ENCODE data around the gene SPO11.

Gene SPO11

DNA sequence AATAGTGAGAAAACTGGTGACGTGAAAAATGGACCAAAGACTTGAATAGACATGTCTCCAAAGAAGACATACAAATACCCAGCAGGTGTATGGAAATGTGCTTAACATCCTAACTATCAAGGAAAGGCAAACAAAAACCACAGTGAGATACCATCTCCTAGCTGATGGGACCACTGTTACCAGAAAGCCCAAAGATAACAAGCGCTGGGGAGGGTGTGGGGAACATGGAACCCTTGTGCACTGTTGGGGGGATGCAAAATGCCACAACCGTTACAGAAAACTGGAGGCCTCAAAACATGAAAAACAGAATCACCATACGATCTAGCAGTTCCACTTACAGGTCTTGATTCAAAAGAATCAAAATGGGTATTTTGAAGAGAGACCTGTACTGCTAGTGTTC, 41.8 kb downstream of the SPO11 start:
- H3K4me1 ChIP-seq (ENCODE audit: insufficient read depth, low read length), result no peaks in the 10 kb centered on the region
- H3K27me3 ChIP-seq (ENCODE audit: insufficient read depth, low read length), result no peaks in the 10 kb centered on the region
- peaks cover 100% of the 10 kb centered on the region for H3K36me3 ChIP-seq (ENCODE audit: insufficient read depth, low read depth, low read length)
- no peak overlapping the region for H3K9ac ChIP-seq (ENCODE audit: low read depth, low read length)
- no peak overlapping the region for H3K27ac ChIP-seq (ENCODE audit: low read length)
- no peak overlapping the region for H3K4me3 ChIP-seq (ENCODE audit: low read length)
- no peaks in the 10 kb centered on the region for H3K9me3 ChIP-seq (ENCODE audit: insufficient read depth, low read depth, low read length)

DNA sequence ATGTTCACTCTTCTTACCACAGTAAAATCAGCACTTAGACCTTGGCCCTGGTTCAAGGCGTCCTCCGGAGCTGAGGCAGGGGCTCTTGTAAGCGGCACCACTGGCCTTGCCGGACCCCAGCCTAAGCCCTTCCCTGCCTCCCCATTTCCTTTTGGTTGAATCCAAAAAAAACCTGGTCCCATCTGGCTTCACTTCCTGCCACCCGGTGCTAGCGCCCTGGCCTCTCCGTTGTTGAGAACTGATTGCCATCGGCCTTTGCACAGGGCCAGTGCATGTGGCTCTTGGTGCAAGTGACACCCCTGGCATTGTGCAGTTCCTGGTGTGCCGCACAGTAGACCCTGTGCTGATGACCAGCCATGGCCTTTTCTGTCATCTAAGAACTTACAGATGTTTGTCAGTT, 42.6 kb downstream of the SPO11 start:
- Histone ChIP-seq H3K27ac (ENCODE audit: low read length) (no peak overlapping the region), H3K4me1 (ENCODE audit: insufficient read depth, low read length) (no peaks in the 10 kb centered on the region), H3K27me3 (ENCODE audit: insufficient read depth, low read length) (no peaks in the 10 kb centered on the region), H3K4me3 (ENCODE audit: low read length) (no peak overlapping the region), H3K9me3 (ENCODE audit: insufficient read depth, low read depth, low read length) (no peaks in the 10 kb centered on the region), H3K36me3 (ENCODE audit: insufficient read depth, low read depth, low read length) (peaks cover 100% of the 10 kb centered on the region), H3K9ac (ENCODE audit: low read depth, low read length) (no peak overlapping the region)

DNA sequence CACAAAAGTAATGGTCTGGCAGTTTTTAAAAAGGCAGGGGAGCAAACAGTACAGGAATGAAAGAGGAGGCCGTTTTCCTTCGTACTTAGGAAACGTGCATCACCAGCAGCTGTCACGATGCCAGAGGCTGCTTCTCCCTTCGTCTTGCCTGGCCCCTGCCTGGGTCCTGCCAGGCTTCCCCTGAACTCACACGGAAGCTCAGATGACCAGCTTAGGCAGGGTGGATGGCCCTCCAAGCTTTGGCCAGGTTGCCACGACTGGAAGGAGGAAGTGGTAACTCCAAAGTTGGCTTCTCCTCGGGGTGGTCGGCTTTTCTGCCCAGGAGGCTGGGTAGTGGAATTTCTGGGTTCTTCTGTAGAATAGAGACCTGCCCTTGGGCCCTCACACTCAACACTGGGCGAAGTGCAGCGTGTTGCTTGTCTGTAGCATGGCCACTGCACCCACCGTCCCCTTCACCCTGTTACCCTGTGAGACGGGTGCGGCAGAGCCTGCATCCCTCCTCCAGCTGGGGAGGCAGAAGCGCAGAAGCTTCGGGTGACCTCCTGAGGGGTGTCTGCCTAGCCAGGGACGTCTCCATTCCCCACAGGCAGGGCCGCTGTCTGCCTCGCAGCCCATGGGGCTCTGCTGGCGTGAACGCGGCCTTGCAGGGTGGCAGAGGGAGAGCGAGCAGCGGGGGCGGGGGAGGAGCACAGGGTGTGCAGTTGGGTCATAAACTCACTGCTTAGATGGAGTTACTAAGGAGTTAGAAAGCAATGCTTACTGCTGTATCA, 43.2 kb downstream of the SPO11 start:
- Histone ChIP-seq H3K4me3 (ENCODE audit: low read length) (no peak overlapping the region), H3K27me3 (ENCODE audit: insufficient read depth, low read length) (no peaks in the 10 kb centered on the region), H3K9ac (ENCODE audit: low read depth, low read length) (no peak overlapping the region), H3K36me3 (ENCODE audit: insufficient read depth, low read depth, low read length) (peaks cover 100% of the 10 kb centered on the region), H3K9me3 (ENCODE audit: insufficient read depth, low read depth, low read length) (no peaks in the 10 kb centered on the region), H3K4me1 (ENCODE audit: insufficient read depth, low read length) (no peaks in the 10 kb centered on the region), H3K27ac (ENCODE audit: low read length) (no peak overlapping the region)

DNA sequence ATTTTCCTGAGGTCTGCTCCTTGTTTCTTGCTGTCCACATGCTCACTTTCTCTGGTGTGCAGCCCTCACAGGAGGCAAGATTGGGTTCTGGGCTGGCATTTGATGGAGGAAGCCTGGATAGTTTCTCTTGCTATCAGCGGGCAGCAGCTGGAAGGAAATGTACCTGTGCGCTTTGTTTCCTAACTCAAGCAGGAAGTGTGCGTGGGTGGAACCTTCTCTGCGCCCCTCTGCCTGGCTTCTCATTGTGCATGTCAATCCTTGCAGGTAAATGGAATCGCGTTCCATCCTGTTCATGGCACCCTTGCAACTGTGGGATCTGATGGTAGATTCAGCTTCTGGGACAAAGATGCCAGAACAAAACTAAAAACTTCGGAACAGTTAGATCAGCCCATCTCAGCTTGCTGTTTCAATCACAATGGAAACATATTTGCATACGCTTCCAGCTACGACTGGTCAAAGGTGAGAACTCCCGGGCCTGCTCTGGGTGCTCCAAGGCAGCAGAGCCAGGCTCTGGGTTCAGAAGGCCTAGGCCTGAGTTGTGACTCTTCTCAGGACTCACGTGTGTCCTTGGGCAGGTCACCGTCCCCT, 44.8 kb downstream of the SPO11 start:
- Histone ChIP-seq H3K4me1 (ENCODE audit: insufficient read depth, low read length) (no peaks in the 10 kb centered on the region), H3K27ac (ENCODE audit: low read length) (no peak overlapping the region), H3K9me3 (ENCODE audit: insufficient read depth, low read depth, low read length) (no peaks in the 10 kb centered on the region), H3K4me3 (ENCODE audit: low read length) (no peak overlapping the region), H3K27me3 (ENCODE audit: insufficient read depth, low read length) (no peaks in the 10 kb centered on the region), H3K36me3 (ENCODE audit: insufficient read depth, low read depth, low read length) (peaks cover 100% of the 10 kb centered on the region), H3K9ac (ENCODE audit: low read depth, low read length) (no peak overlapping the region)

DNA sequence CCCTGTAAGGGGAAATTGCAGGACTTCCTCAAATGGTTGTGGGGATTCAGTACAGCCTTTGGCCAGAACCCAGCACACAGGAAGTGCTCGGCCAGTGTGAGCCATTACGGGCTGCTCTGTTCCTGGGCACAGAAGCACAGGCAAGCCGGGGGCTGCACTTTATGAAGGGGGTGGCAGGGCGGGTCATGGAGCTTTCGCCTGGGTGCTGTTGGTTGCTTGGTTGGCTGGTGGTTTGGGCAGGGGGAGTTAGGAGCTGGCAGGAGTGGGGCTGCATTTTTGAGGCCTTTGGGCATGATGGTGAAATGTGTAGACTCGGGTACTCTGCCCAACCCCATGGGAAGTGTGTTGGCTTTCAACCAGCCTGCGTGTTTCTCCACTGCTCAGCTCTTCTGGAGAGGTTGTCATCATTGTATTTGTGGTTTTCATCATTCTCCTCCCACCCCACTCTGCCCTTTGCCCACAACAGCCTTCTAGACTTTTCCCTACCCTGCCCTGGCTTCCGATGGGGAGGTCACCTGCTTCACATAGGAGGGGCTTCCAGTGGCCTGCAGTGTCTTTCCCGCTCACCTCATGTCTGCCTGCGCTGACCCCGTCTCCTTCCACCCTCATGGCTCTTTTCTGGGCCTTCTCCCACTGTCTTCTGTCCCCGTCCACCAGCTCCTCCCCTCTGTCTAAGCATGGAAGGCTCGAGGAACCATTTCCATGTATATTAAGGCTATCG, 45.5 kb downstream of the SPO11 start:
- H3K36me3 ChIP-seq (ENCODE audit: insufficient read depth, low read depth, low read length), result peaks cover 100% of the 10 kb centered on the region
- no peaks in the 10 kb centered on the region for H3K27me3 ChIP-seq (ENCODE audit: insufficient read depth, low read length)
- no peak overlapping the region for H3K27ac ChIP-seq (ENCODE audit: low read length)
- no peaks in the 10 kb centered on the region for H3K9me3 ChIP-seq (ENCODE audit: insufficient read depth, low read depth, low read length)
- no peak overlapping the region for H3K4me3 ChIP-seq (ENCODE audit: low read length)
- no peak overlapping the region for H3K9ac ChIP-seq (ENCODE audit: low read depth, low read length)
- no peaks in the 10 kb centered on the region for H3K4me1 ChIP-seq (ENCODE audit: insufficient read depth, low read length)

DNA sequence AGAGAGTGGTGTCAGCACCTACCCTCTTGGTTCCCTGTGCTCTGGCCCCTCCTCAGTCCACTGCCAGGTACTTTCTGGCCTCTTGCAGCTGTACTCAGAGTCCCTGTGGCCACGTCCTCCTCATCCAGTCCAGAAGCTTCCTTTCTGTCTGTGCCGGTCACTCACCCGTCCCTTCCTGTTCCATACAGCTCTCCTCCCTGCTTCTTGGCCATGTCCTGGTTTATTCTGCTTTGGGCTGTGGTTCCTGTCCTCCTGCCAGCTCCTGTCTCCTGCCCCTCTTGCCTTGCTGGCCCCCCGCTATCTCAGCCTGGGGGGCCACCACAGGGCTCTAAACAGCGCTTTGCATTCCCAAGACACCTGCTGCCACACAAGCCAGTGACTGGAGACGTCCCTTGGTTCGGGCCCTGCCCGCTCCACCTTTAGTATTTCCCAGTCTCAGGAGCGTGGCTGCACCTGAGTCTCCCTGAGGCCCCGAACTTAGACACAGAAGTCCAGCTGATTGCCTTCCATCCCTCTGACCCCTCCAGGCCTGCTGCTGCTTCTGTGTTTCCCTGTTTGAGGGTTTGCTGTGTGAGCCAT, 46.1 kb downstream of the SPO11 start:
- Histone ChIP-seq H3K36me3 (ENCODE audit: insufficient read depth, low read depth, low read length) (peaks cover 98% of the 10 kb centered on the region), H3K9ac (ENCODE audit: low read depth, low read length) (no peak overlapping the region), H3K27ac (ENCODE audit: low read length) (no peak overlapping the region)

DNA sequence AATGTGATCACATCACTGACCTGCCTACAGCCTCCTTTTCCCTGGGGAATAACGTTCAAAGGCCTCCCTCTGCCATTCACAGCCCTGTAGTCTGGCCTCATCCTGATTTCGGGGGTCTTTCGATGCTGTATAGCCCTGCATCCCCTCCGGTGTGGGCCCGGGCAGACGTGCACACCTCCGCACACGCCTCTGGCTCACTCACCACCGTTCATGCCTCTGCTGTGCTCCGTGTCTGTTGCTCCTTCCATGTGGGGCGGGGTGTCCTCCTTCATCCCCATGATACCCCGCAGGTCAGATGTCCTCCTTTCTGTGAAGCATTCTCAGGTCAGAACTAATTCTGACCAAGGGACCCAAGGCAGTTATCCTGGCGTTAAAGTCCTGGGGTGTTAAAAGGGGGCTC, 47.7 kb downstream of the SPO11 start:
- Histone ChIP-seq H3K27ac (ENCODE audit: low read length) (no peak overlapping the region), H3K4me3 (ENCODE audit: low read length) (no peak overlapping the region), H3K9me3 (ENCODE audit: insufficient read depth, low read depth, low read length) (no peaks in the 10 kb centered on the region), H3K36me3 (ENCODE audit: insufficient read depth, low read depth, low read length) (peaks cover 84% of the 10 kb centered on the region), H3K9ac (ENCODE audit: low read depth, low read length) (no peak overlapping the region), H3K4me1 (ENCODE audit: insufficient read depth, low read length) (no peaks in the 10 kb centered on the region), H3K27me3 (ENCODE audit: insufficient read depth, low read length) (no peaks in the 10 kb centered on the region)

More for the DNA sequence above, 46.1 kb downstream of the SPO11 start:
- Histone ChIP-seq H3K4me1 (ENCODE audit: insufficient read depth, low read length) (no peaks in the 10 kb centered on the region), H3K4me3 (ENCODE audit: low read length) (no peak overlapping the region), H3K27me3 (ENCODE audit: insufficient read depth, low read length) (no peaks in the 10 kb centered on the region), H3K9me3 (ENCODE audit: insufficient read depth, low read depth, low read length) (no peaks in the 10 kb centered on the region)

DNA sequence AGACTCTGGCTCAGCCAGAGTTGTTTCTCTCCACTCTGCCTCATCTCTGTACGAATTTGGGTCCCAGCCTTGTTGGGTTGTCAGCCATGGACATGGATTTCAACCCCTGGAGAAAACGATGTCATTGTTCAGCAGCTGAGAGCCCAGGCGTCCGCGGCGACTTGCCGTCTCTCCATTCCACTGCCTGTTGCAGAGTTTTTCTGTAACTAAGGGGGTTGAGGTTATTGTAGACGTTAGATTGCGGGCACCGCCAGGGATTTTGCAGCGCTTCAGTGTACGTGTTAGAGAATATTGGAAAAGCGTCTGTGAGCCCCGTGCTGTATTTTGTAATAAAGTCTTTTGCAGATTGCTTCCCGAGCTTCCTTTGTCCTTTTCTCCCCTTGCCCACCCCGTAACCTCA, 48.5 kb downstream of the SPO11 start:
- Histone ChIP-seq H3K4me1 (ENCODE audit: insufficient read depth, low read length) (no peaks in the 10 kb centered on the region), H3K27ac (ENCODE audit: low read length) (no peak overlapping the region), H3K9ac (ENCODE audit: low read depth, low read length) (no peak overlapping the region), H3K36me3 (ENCODE audit: insufficient read depth, low read depth, low read length) (peaks cover 76% of the 10 kb centered on the region), H3K27me3 (ENCODE audit: insufficient read depth, low read length) (no peaks in the 10 kb centered on the region), H3K4me3 (ENCODE audit: low read length) (no peak overlapping the region), H3K9me3 (ENCODE audit: insufficient read depth, low read depth, low read length) (no peaks in the 10 kb centered on the region)

DNA sequence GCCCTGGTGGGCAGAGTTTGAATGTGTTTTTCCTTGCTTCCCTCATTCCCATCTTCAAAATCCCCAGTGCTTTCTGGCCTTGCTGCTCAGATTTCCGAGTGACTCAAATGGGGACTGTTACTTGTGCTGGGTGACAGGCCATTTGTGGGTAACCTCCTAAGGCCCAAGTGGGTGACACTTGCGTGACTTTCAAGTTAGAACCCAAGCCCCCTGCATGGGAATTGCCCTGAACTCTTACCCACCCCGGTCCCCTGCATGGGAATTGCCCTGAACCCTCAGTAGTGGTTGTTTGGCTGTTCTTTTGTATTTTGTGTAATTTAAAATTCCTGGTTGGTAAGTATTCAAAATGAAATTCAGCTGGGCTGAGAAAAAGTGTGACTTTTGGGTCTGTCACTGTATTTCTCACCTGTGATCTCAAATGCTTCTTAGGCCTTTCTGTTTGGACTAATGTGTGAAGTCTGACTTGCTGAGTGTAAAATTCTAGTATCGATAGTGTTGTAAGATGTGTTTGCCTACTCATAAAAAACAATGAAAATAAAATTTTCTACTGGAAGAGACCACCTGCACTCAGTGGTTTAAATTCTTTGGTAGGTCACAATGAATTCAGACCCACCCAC, 49.2 kb downstream of the SPO11 start:
- Histone ChIP-seq H3K4me1 (ENCODE audit: insufficient read depth, low read length) (no peaks in the 10 kb centered on the region), H3K9me3 (ENCODE audit: insufficient read depth, low read depth, low read length) (no peaks in the 10 kb centered on the region), H3K4me3 (ENCODE audit: low read length) (no peak overlapping the region), H3K27me3 (ENCODE audit: insufficient read depth, low read length) (no peaks in the 10 kb centered on the region), H3K36me3 (ENCODE audit: insufficient read depth, low read depth, low read length) (peaks cover 69% of the 10 kb centered on the region), H3K9ac (ENCODE audit: low read depth, low read length) (no peak overlapping the region), H3K27ac (ENCODE audit: low read length) (no peak overlapping the region)

DNA sequence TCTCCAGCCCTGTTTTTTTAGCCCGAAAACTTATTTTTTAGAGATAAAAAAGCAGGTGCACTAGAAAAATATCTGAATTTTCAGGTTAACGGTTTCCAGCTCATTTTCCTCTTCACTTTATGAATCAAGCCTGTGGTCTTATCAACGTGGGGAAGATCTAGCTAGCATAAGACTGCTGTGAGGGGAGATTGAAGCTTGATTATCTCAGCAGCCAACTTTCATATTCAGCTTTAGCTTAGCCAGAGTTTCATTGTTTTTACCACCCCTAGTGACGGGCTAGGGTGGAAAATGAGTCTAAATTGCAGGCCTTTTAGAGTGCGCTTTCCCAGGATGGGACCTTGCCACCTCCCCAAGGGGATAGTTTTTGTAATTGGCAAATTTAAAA, 49.7 kb downstream of the SPO11 start:
- no peaks in the 10 kb centered on the region for H3K9me3 ChIP-seq (ENCODE audit: insufficient read depth, low read depth, low read length)
- no peaks in the 10 kb centered on the region for H3K4me1 ChIP-seq (ENCODE audit: insufficient read depth, low read length)
- peaks cover 64% of the 10 kb centered on the region for H3K36me3 ChIP-seq (ENCODE audit: insufficient read depth, low read depth, low read length)
- H3K27me3 ChIP-seq (ENCODE audit: insufficient read depth, low read length), result no peaks in the 10 kb centered on the region
- H3K9ac ChIP-seq (ENCODE audit: low read depth, low read length), result no peak overlapping the region
- no peak overlapping the region for H3K27ac ChIP-seq (ENCODE audit: low read length)
- H3K4me3 ChIP-seq (ENCODE audit: low read length), result no peak overlapping the region

DNA sequence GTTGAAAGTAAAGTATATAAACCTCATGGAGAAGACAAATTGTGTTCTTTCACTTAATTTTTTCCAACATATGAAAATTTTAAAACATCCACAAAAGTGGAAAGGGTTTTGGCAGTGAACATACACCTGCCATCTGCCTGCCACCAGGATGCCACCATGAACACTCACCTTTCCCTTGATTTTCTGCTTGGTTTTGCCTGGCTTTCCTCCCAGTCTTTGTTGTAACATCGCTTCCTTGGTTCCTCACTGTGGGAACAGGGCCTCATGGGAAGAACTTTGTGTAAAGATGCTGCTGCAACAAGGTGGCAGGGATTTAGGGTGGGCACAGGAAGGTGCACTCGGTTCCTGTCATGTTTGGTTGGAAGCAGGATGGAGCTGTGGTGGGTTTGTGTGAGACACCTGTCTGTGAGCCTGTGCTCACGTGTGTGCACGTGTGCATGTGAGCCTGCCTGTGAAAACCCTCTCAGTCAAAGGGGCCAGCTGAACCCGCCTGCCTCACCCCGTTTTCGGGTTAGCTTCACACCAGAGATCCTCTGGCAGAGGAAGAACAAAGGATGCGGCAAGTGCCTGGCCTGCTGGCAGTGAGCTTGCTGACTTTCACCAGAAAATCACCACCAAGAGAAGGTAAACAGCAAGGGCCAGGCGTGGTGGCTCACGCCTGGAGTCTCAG, 50.6 kb downstream of the SPO11 start:
- Histone ChIP-seq H3K27me3 (ENCODE audit: insufficient read depth, low read length) (no peaks in the 10 kb centered on the region), H3K27ac (ENCODE audit: low read length) (no peak overlapping the region), H3K36me3 (ENCODE audit: insufficient read depth, low read depth, low read length) (peaks cover 55% of the 10 kb centered on the region), H3K4me3 (ENCODE audit: low read length) (no peak overlapping the region), H3K4me1 (ENCODE audit: insufficient read depth, low read length) (no peaks in the 10 kb centered on the region), H3K9me3 (ENCODE audit: insufficient read depth, low read depth, low read length) (no peaks in the 10 kb centered on the region), H3K9ac (ENCODE audit: low read depth, low read length) (no peak overlapping the region)

Measured in iPS-20b (cell line).